SU-DHL-6 (cell line): ENCODE data around the gene ZNF23.
A peak's percentile ranks its signal among the peaks of the same experiment; 100 is the strongest.

Source experiments
- H2AFZ ChIP-seq: fragments of 200-600 bp; sonication (generic); 2 replicates; pipeline ENCODE4 v1.6.1; 2014; ENCODE audit warnings: low read depth, mild to moderate bottlenecking, moderate library complexity, mixed read lengths, antibody characterized with exemption, low read length; ENCODE audit not compliant: severe bottlenecking
- H3F3A ChIP-seq: fragments of 200-600 bp; shearing (Covaris generic); 2 replicates; pipeline ENCODE4 v1.6.0; 2016; ENCODE audit warnings: antibody characterized with exemption, mild to moderate bottlenecking; ENCODE audit not compliant: insufficient read depth
- H3K27ac ChIP-seq: fragments of 200-600 bp; sonication (generic); 2 replicates; pipeline ENCODE4 v1.5.1; 2016; ENCODE audit warnings: low read depth, mild to moderate bottlenecking, low read length, moderate library complexity, mixed read lengths
- H3K27me3 ChIP-seq: fragments of 200-600 bp; sonication (generic), shearing (Covaris generic); 2 replicates; pipeline ENCODE4 v1.6.0; 2014; ENCODE audit warnings: mild to moderate bottlenecking, low read length
- H3K36me3 ChIP-seq: fragments of 200-600 bp; sonication (generic); 2 replicates; pipeline ENCODE4 v1.6.1; 2014; ENCODE audit warnings: mild to moderate bottlenecking, low read length, mixed read lengths
- H3K4me2 ChIP-seq: fragments of 300-600, 200-600 bp; shearing (Covaris generic), sonication (generic); 2 replicates; pipeline ENCODE4 v1.6.0; 2014; ENCODE audit warnings: low read length, low read depth, mild to moderate bottlenecking; ENCODE audit not compliant: poor library complexity, severe bottlenecking
- H3K4me3 ChIP-seq: fragments of 200-600 bp; sonication (generic); 2 replicates; pipeline ENCODE4 v1.5.1; 2014; ENCODE audit warnings: antibody characterized with exemption, low read length, mild to moderate bottlenecking, mixed read lengths; ENCODE audit not compliant: insufficient read depth, poor library complexity, severe bottlenecking
- H3K79me2 ChIP-seq: fragments of 200-600 bp; sonication (generic); 2 replicates; pipeline ENCODE4 v1.6.1; 2014; ENCODE audit warnings: mild to moderate bottlenecking, low read length, moderate library complexity; ENCODE audit not compliant: insufficient read depth
- H3K9ac ChIP-seq: fragments of 200-600 bp; sonication (generic); 2 replicates; pipeline ENCODE4 v1.7.0; 2014; ENCODE audit warnings: mild to moderate bottlenecking, low read length
- H3K9me2 ChIP-seq: fragments of 200-600 bp; sonication (generic); replicated peaks from 2 replicates; pipeline ENCODE4 v1.6.1; 2014; ENCODE audit warnings: low read length; ENCODE audit not compliant: insufficient read depth
- H3K9me3 ChIP-seq: fragments of 200-600 bp; sonication (generic); 2 replicates; pipeline ENCODE4 v1.6.1; 2014; ENCODE audit warnings: low read length, mixed read lengths; ENCODE audit not compliant: insufficient read depth
- H4K20me1 ChIP-seq: fragments of 200-600 bp; sonication (generic); 2 replicates; pipeline ENCODE4 v1.6.1; 2014; ENCODE audit warnings: low read depth, mild to moderate bottlenecking, antibody characterized with exemption, low read length, moderate library complexity, mixed read lengths
- EZH2phosphoT487 ChIP-seq: fragments of 200-600 bp; sonication (generic), shearing (Covaris generic); conservative IDR thresholded peaks from 2 replicates; pipeline ENCODE4 v1.6.1; 2018; ENCODE audit warnings: mild to moderate bottlenecking, antibody characterized with exemption, low read length, moderate library complexity, mixed read lengths
- TF ChIP-seq, protein P1 (sequence below): fragments of 200-600 bp; sonication (generic); IDR thresholded peaks from one replicate; pipeline ENCODE4 v1.5.1; 2017; ENCODE audit warnings: antibody characterized with exemption, mild to moderate bottlenecking, low read length, moderate library complexity; ENCODE audit not compliant: insufficient read depth, poor library complexity, severe bottlenecking

ZNF23 gene

DNA sequence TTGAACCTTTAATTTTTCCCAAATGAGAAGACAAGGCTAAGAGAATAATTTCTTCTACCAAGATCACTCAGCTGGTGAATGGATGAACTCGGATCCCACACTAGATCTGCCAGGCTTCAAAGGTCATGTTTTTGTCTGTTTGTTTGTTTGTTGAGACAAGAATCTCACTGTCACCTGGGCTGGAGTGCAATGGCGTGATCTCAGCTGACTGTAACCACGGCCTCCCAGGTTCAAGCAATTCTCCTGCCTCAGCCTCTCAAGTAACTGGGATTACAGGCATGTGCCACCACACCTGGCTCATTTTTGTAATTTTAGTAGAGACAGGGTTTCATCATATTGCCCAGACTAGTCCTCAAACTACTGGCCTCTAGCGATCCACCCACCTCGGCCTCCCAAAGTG lies 20.5 kb upstream of the ZNF23 start:
- Histone ChIP-seq H2AFZ (no peak overlapping the region), H3K9me2 (no peaks in the 10 kb centered on the region), H3K4me2 (no peak overlapping the region), H3K79me2 (no peaks in the 10 kb centered on the region), H4K20me1 (no peaks in the 10 kb centered on the region), H3K9me3 (no peaks in the 10 kb centered on the region), H3K4me3 (no peak overlapping the region), H3F3A (no peaks in the 10 kb centered on the region), H3K27me3 (no peaks in the 10 kb centered on the region), H3K9ac (no peak overlapping the region), H3K27ac (no peak overlapping the region), H3K36me3 (no peaks in the 10 kb centered on the region)
- TF ChIP-seq, protein P1, sequence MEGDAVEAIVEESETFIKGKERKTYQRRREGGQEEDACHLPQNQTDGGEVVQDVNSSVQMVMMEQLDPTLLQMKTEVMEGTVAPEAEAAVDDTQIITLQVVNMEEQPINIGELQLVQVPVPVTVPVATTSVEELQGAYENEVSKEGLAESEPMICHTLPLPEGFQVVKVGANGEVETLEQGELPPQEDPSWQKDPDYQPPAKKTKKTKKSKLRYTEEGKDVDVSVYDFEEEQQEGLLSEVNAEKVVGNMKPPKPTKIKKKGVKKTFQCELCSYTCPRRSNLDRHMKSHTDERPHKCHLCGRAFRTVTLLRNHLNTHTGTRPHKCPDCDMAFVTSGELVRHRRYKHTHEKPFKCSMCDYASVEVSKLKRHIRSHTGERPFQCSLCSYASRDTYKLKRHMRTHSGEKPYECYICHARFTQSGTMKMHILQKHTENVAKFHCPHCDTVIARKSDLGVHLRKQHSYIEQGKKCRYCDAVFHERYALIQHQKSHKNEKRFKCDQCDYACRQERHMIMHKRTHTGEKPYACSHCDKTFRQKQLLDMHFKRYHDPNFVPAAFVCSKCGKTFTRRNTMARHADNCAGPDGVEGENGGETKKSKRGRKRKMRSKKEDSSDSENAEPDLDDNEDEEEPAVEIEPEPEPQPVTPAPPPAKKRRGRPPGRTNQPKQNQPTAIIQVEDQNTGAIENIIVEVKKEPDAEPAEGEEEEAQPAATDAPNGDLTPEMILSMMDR, result no peak
- no peak for TF ChIP-seq EZH2phosphoT487

DNA sequence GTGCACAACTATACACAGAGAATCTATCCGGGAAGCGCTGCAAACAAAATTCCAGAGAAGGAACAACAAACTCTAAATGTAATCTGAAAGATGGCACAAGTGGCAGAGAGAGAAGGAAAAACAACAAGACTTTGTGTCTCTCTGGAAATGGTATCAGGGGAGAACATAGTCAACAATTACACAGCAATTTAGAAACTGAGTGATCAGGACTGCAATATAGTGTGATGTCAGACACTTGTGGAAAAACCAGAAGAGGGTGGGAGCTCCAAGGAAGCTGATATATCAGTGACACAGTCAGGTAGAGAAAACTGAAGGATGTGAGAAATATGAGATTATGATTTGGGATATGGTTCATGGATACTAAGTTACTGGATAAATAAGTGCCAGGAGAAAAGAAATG lies 18.9 kb upstream of the ZNF23 start:
- Histone ChIP-seq H3K4me2 (no peak overlapping the region), H3K9me3 (no peaks in the 10 kb centered on the region), H4K20me1 (no peaks in the 10 kb centered on the region), H3K9ac (no peak overlapping the region), H3K27me3 (no peaks in the 10 kb centered on the region), H2AFZ (no peak overlapping the region), H3K9me2 (no peaks in the 10 kb centered on the region), H3K79me2 (no peaks in the 10 kb centered on the region), H3F3A (no peaks in the 10 kb centered on the region), H3K27ac (no peak overlapping the region), H3K36me3 (no peaks in the 10 kb centered on the region), H3K4me3 (no peak overlapping the region)
- TF ChIP-seq, protein P1, result no peak
- TF ChIP-seq EZH2phosphoT487, result no peak

DNA sequence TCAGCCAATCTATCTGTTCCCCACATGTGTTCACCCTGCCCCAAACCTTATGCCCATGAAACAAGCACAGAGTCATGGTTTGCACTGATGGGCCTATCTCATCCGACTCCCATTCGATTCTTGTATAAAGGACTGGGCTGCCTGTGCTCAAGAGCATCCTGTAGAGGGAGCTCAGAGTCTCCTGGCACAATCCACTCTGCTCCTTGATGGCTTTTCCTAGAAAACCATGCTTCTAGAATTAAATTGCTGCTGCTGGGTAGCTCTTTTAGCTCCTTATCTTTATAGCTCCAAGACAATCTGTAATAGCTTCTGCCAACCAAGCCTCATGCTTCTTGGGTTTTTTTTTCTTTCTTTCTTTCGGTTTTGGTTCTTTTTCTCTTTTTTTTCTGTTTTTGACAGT lies 17.4 kb upstream of the ZNF23 start:
- H3K9me3 ChIP-seq, result no peaks in the 10 kb centered on the region
- H3K27ac ChIP-seq, result no peak overlapping the region

More for the DNA sequence above, 17.4 kb upstream of the ZNF23 start:
- no peak overlapping the region for H3K4me3 ChIP-seq
- H3K9ac ChIP-seq, result no peak overlapping the region
- no peak overlapping the region for H3K4me2 ChIP-seq
- no peaks in the 10 kb centered on the region for H3F3A ChIP-seq
- no peaks in the 10 kb centered on the region for H3K9me2 ChIP-seq
- no peaks in the 10 kb centered on the region for H3K79me2 ChIP-seq
- no peaks in the 10 kb centered on the region for H3K36me3 ChIP-seq
- no peak for TF ChIP-seq EZH2phosphoT487
- TF ChIP-seq, protein P1, result peak; percentile 25
- no peaks in the 10 kb centered on the region for H3K27me3 ChIP-seq
- H4K20me1 ChIP-seq, result no peaks in the 10 kb centered on the region
- no peak overlapping the region for H2AFZ ChIP-seq
